Bronchial epithelial cell (primary cell): ENCODE measurements around the gene HOXA2. TPM values are rescaled to one million over a fixed set of nuclear protein-coding genes. Genes with fewer than 3 reads are reported as not detected.
A peak's percentile ranks its signal among the peaks of the same experiment; 100 is the strongest.

Experiments used
- DNase-seq: peaks from one replicate; pipeline ENCODE4 v3.0.0-alpha.2; 2010; ENCODE audit warnings: low read depth
- FAIRE-seq: peaks from 2 replicates; lab custom pipeline; 2011; peaks lifted over from hg19 to GRCh38; lab: Jason Lieb, UNC
- H3K27me3 ChIP-seq: 2 replicates; pipeline ENCODE4 v1.5.1; 2011; ENCODE audit warnings: low read length; ENCODE audit not compliant: control insufficient read depth, insufficient read depth
- H3K36me3 ChIP-seq: 2 replicates; pipeline ENCODE4 v1.5.1; 2011; ENCODE audit warnings: low read length; ENCODE audit not compliant: control insufficient read depth, insufficient read depth
- H3K4me3 ChIP-seq: 2 replicates; pipeline ENCODE4 v1.5.1; 2011; ENCODE audit warnings: mild to moderate bottlenecking, low read depth, low read length, control low read depth
- CTCF ChIP-seq: IDR thresholded peaks from 2 replicates; pipeline ENCODE4 v1.5.1; 2011; ENCODE audit warnings: mild to moderate bottlenecking, moderate library complexity, low read length, control low read depth, inconsistent platforms; ENCODE audit not compliant: insufficient read depth, severe bottlenecking
- total RNA-seq: library from RNA; depleted of rRNA; stranded (reverse); fragments of >200 nt; gene quantifications from 2 replicates; pipeline ENCODE4 v1.2.1, GENCODE V29; 2014

Gene HOXA2
- total RNA-seq, 1 donor from 2014 or later: not detected

- Histone ChIP-seq H3K36me3 (no peaks in the 10 kb centered on the region), H3K27me3 (peaks cover 33% of the 10 kb centered on the region), H3K4me3 (no peak overlapping the region)
- FAIRE-seq (no peak), DNase-seq (no peak)
- no peak for TF ChIP-seq CTCF
Measured at GRCh38 chr7:27091105-27091504, 11.4 kb downstream of the HOXA2 start.

- DNase-seq (no peak), FAIRE-seq (no peak)
- no peaks in the 10 kb centered on the region for H3K36me3 ChIP-seq
- no peak overlapping the region for H3K4me3 ChIP-seq
- H3K27me3 ChIP-seq: peaks cover 27% of the 10 kb centered on the region
- TF ChIP-seq CTCF: no peak
Measured at GRCh38 chr7:27088002-27088922, 14.2 kb downstream of the HOXA2 start.

- Histone ChIP-seq H3K4me3 (no peak overlapping the region), H3K27me3 (peaks cover 7% of the 10 kb centered on the region), H3K36me3 (no peaks in the 10 kb centered on the region)
- TF ChIP-seq CTCF: no peak
- FAIRE-seq (no peak), DNase-seq (no peak)
Measured at GRCh38 chr7:27083646-27084045, 18.8 kb downstream of the HOXA2 start.

GRCh38 chr7:27082171-27082570 is 20.3 kb downstream of the HOXA2 start:
- Histone ChIP-seq H3K4me3 (no peak overlapping the region), H3K36me3 (no peaks in the 10 kb centered on the region), H3K27me3 (no peaks in the 10 kb centered on the region)
- TF ChIP-seq CTCF: no peak
- FAIRE-seq (no peak), DNase-seq (peak; percentile 38)

GRCh38 chr7:27080844-27081436 is 21.5 kb downstream of the HOXA2 start:
- DNase-seq: peak; percentile 67
- Histone ChIP-seq H3K27me3 (no peaks in the 10 kb centered on the region), H3K4me3 (no peak overlapping the region), H3K36me3 (no peaks in the 10 kb centered on the region)
- no peak for TF ChIP-seq CTCF
- FAIRE-seq: no peak
